GM21381 (cell line): ENCODE measurements around the gene ADGRL1.
"Not testable (repeated sequence)": the region's sequence is repeated elsewhere in the genome, so short reads cannot be mapped to it uniquely, and the experiment has no call there.

Experiments
- ATAC-seq: cut with Tn5 transposase; IDR thresholded peaks from one replicate; pipeline ENCODE4 v1.9.1; 2021; ENCODE audit warnings: mild to moderate bottlenecking, moderate library complexity; ENCODE audit not compliant: unreplicated experiment

ADGRL1 gene

DNA sequence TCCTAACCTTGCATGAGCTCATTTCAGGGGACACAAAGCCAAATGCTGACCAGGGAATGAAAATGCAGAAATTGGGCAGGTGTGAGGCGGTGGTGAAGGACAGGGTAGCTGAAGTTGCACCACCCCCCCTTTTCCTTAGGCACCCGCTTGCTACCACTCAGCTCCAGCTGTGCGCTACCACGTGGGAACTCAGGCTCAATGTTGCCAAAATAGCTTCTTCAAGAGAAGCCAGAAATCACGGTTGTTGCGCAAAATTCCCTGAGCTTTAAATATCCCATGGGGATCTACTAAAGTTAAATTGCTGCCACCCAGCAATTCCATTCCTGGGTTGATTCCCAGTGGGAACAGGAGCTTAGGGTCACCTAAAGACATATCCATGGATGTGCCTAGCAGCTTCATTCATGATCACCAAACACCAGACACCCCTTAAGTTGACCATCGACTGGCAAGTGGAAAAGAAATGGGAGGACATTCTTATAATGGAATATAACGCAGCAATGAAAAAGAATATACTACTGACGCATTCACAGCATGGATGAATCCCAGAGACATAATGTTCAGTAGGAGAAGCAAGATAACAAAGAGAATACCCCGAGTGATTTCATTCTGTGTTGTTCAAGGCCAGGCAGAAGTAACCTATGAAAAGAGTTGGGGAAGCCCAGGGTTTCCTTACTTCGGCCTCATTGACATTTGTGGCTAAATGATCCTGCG lies 12.8 kb upstream of the ADGRL1 start:
- no peak for ATAC-seq

DNA sequence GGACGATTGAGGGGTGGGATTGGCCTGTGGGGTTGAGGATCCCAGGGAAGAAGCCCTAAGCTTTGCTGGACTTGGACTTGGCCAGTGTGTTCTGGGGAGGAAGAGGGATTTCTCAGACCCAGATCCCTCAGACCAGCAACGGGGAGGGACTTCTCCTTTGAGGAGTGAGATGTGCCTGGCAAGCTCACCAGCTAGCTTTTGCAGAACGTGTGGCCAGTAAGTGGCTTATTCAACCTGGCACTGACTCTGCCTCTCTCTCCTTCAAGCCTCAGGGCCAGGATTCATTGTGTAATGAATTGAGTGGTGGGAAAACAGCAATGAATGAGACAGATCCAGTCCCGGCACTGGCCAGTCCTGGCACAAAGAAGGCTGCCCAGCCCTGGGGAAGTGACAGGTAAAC lies 11.9 kb upstream of the ADGRL1 start:
- not testable (repeated sequence) for ATAC-seq

DNA sequence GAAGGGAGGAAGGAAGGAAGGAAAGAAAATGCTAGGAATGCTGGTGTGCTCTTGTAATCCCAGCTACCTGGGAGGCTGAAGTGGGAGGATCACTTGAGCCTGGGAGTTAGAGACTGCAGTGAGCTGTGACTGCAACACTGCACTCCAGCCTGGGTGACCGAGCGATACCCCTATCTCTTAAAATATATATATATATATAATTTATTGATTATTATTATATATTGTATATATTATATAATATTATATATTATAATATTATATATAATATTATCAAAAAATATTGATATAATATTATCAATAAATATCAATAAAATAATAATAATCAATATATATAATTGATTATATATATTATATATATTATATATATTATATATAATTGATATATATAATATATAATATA lies 8.6 kb upstream of the ADGRL1 start:
- ATAC-seq: no peak

DNA sequence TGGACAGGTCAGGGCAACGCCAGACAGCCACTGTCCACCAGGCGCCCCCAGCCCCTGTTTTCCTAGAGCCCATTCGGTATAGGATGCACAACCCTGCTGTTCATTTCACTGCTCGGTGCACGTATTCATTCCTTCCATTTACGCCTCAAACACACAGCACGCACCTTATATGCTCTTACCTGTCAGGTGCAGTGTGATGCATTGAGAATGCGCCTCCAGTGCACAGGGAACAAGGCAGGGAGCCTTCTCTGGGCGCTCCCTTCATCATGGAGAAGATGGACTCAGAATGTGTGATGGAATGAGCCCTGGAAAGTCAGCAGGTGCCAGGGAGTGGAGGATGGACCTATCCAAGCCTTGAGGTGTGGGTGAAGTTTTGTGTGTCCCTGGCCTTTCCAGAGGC lies 4.2 kb upstream of the ADGRL1 start:
- not testable (repeated sequence) for ATAC-seq

DNA sequence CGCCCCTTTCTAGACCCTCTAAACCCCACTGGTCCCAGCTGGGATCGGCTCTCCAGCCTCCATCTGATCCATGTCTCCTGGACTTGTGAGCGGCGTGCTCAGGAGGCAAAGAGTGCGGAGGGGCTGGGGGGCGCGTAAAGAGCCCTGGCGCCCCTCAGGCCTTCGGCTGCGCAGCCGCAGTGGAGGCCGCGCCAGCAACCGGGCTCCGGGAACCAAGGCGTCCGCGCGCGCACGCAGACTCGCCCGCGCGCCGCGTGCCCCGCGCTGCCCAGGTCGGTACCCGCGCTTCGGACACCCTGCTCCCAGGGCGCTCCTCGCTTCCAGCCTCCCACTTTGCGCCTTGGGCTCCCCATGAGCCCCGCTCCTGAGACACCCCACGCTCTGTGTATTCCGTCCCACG lies 3.4 kb upstream of the ADGRL1 start:
- not testable (repeated sequence) for ATAC-seq

DNA sequence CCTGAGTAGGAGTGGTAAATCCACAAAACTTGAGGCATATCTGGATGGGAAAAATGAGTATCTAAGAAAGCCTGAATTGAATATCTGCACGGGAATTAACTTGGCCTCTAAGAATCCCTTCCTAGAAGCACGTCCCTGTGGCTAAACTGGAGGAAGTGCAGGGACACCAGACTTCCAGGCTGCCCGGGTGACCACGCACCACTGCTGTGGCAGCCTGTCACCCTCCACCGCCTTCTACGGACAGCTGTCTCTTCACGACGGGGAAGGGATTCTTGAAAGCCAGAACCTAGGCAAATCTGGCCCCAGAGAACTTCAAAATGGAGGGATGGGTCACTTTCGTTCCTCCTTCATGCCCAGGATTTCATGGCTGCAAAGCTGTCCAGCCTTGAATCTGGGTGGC lies 2.5 kb upstream of the ADGRL1 start:
- not testable (repeated sequence) for ATAC-seq

DNA sequence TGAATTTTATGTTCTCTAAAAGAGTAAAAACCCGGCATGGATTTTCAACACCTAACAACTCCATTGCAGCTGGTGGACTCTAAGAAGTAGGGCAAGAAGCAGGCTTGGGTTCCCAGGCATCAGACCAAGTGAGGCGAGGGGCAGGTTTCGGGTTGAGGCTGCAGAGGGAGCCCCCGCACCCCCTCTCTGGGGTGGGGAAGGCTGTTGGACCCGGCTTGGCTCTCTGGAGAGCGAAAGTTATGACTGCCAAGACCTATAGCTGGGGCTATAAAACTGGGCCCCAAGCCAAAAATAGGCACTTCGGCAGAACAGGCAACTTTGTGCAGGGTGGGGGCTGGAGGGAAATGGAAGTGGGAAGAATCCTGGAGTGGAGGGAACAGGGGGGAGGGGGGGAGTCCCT lies 1.8 kb upstream of the ADGRL1 start:
- ATAC-seq: not testable (repeated sequence)

DNA sequence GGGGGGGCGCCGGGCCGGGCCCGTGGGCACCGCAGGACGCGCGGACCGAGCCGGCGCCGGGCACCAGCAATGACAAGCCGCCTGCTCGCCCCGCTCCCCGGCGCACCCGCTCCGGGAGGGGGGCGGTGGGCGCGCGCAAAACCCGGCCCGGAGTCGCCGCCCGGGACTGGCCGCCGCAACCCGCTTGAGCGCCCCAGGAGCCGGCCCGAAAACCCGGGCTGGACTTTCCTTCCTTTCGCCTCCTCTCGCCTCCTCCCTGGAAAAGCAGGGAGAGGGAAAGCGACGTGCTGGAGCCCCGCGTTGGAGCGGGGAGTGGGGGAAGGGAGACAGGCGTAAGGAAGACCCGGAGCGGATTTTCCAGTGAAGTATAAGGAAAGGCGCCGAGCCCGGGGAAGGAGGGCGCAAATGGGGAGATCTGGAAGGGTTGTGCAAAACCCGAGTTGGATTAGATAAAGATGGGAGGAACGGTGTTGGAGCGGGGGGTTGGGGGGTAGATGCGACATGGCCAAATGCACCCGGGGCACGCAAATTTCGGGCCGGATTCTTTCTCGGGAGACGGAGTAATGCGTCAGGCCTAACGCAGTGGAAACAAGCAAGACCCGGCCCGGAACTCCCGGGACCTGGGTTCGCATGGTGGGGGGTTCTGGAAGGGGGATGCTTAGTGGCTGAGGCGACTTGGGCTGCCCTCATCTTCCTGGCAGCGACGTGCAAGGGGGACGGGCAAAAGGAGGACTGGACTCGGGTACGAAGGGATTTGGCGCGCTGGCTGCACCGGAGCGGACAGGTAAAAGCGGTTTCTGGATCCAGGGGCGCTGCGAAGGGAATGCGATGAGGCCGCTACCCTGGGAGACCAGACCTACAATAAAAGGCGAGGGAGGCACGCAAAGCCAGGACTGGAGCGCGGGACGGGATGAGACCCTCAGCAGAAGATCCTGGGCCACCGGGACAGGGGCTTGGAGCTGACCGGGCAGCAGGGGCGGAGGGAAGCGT lies 1.1 kb upstream of the ADGRL1 start:
- ATAC-seq: not testable (repeated sequence)

DNA sequence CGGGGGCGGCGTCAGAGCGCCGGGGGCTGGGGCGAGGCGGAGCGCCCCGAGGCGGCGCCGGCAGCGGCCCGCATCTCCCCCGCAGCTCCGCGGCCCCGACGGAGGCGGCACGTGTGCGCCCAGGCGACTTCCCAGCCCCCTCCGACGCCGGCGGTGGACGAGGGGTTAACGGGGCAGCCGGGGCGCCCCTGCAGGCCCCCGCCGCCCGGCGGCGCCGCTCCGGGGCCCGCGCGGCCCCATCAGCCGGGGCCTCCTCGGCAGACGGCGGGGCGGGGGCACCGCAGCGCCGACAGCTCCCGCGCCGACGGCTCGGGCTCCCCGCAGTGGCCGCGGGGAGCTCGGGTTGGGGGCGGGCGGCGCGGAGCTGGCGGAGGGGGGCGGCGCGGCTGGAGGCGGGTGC lies 339 bp upstream of the ADGRL1 start:
- not testable (repeated sequence) for ATAC-seq

DNA sequence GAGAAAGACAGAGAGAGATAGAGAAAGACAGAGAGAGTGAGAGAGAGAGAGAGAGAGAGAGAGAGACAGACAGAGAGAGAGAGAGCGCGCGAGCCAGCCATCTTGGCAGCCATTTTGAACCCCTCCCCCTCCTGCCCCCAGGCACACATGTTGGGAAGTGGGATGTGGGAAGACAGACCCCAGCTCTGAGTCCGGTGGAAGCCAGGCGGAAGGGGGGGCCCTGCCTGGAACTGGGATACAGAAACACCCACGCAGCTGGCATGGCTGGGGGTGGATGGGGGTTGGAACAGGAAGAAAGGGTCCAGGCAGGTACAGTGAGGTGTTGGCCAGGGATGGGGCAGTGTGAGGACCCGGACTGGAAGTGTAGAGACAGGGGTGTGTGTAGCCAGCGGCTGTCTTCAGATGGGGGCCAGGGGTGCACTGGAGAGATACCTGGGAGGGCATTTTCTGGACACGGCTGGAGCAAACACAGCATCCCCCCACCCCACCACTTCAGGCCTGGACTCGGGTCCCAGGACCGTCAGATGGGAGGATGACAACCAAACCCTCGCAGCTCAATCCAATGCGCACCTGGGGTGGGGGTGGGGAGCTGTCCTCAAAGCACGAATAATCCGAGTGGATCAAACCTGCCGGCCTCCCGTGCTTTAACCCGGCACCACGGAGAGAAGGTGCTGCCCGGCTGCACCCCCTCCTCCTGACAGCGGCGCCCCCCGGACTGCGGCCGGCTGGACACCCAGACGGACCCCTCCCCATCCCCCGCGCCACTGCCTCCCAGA lies 1.1 kb downstream of the ADGRL1 start:
- ATAC-seq: not testable (repeated sequence)

DNA sequence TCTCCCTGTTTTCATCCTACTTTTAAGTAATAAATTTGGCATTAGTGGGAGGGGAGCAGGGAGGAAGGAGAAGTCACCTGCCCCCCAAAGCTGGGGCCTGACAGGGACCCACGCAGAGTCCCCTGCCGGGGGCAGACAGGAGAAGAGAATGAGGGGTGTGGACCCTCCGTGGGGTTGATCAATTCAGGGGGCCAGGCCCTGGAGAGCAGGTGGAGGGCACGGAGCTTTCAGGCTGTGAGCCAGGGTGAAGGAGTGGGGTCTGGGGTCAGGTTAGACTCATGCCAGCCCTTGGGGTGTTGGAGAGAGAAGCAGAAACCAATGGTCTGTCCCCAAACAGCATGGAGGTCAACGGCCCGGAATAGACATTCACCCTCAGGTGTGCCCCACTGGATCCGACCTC lies 1.8 kb downstream of the ADGRL1 start:
- ATAC-seq: not testable (repeated sequence)

DNA sequence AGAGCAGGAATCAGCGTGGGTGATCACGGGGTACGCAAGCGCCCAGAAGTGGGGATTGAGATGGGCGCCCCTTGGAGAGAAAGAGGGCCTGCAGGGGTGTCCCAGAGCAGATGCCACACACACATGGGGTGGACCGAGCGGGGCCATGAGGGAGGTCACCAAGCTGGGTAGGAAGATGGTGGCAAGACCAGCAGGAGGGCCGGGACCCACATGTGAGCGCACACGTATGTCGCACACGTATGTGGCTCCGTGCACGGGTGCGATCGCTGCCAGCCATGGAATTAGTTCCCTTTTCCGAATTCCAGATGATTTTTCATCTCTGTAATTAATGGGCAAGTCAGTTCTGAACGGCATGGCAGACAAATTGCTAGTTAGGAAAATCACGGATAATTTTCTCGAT lies 2.2 kb downstream of the ADGRL1 start:
- not testable (repeated sequence) for ATAC-seq

DNA sequence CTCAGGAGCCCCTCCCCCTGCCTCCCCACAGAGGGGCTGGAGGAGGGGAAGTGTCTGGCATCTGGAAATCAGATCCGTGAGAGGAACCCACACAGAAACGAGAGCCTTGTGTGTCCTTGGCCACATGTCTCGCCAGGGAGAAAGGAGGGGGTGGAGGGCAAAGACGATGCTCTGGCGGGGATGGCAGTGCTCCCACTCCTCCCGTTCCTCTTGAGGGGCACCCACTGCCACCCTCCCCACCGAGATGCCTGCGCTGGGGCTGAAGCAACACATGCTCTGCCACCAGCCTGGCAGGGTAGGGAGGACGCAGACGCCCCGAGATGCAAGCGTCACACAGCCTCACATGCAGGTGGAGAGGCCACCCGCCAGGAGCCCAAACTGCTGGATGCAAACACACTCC lies 2.8 kb downstream of the ADGRL1 start:
- no peak for ATAC-seq

DNA sequence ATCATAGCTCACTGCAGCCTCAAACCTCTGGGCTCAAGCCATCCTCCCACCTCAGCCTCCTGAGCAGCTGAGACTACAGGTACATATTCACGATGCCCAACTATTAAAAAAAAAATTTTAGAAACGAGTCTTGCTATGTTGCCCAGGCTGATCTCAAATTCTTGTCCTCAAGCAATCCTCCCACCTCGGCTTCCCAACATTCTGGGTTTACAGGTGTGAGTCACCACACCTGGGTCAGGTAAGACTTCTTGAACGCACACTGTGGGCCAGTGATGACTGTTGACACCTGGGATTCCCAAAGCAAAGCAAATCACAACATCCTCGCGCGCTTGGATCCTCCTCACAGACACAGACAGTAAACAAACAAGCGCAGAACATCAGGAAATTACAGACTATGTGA lies 4.5 kb downstream of the ADGRL1 start:
- not testable (repeated sequence) for ATAC-seq

DNA sequence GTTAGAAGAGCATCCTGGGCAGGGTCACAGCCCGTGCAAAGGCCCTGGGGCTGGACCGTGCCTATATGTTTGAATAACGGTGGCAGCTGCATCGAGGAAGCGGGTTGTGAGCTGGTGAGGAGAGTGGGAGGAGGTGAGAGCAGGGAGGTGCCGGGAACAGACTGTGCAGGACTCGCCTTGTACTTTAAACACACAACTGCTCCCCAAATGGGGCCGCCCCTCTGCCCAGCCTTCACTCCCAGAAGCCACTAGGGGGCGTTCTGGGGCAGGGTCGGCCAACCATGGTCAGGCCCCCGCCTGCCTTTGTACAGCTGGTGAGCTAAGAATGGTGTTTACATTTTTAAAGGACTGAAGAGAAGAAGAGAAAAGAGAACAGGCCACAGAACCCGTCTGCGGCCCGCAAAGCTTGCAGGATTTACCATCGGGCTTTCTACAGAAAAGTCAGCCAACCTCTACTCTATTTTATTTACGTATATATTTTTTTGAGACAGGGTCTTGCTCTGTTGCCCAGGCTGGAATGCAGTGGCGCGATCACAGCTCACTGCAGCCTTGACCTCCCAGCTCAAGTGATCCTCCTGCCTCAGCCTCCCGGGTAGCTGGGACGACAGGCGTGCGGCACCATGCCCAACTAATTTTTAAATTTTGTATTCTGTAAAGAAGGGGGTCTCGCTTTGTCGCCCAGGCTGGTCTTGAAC lies 5.7 kb downstream of the ADGRL1 start:
- not testable (repeated sequence) for ATAC-seq

DNA sequence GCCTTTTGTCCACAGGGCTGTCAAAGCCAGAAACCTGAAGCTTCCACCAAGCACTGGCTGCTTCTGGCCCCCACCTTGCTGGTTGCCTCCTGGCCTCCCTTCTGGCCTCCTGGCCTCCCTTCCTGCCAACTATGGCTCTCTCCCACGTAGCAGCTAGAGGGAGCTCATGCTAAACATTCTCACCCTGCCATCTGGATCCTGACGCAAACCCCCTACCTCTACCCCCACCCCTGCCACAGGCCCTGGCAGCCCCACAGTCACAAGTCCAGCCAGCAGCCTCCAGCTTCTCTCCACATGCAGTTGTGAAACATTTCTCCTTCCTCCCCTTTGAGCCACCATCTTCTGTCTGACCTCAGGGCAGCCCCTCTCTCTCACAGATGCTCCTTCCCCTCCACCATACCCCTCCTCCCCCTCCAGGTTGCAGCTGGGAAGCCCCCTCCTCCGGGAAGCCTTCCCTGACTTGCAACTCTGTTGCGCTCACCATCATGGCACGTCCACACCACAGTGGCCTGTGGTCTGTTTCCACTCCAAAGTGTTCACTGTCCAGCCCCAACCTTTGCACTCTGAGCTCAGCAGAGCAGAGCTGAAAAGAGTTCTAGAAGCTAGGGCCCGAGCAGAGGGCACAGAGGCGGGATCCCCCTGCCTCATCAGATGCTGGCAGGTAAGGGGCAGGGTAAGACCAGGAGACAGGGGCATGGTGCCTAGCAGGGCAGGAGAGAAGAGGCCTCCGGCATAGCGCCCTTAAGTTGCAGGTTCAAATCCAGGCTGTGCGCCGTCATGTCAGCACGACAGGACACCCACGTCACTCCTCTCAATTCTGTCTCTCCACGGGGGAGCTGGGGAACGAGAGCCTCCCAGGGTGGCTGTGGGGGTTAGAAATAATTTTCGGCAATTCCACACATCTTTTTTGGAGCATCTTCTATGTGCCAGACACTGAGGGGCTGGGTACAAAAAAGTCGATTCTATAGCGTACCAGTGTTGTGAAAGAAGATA lies 7.3 kb downstream of the ADGRL1 start:
- no peak for ATAC-seq

DNA sequence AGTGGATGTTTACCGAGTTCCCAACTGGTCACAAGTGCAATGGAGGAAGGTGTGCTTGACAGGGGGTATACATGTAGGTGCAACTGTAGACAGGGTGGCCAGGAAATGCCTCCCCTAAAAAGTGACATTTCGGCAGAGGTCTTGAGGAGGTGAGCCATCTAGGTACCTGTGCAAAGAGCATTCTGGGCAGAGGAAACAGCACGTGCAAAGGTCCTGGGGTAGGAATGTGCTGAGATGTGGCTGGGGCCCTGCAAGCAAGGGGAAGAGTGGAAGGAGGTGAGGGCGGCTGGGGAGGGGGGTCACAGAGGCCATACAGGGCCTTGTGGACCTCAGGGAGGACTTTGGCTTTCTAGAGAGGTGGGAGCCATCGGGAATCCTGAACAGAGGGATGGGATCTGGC lies 8.1 kb downstream of the ADGRL1 start:
- ATAC-seq: no peak

DNA sequence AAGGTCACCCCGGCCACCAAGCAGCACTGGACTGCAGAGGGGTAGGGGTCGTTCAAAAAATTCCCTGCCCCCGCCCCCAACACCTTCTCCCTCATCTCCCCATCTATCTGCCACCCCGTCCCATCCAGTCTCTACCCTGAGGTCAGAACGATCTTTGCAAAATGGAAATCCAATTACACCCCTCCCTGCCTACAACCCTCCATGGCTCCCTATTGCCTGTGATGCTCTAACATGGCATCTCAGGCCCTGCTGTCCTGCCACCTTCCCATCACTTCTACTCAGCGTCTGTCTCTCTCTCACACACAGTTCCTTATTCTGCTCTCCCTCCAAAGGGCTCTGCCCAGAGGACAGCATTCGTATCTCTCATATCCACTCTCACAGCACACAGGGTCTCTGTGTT lies 8.7 kb downstream of the ADGRL1 start:
- not testable (repeated sequence) for ATAC-seq

DNA sequence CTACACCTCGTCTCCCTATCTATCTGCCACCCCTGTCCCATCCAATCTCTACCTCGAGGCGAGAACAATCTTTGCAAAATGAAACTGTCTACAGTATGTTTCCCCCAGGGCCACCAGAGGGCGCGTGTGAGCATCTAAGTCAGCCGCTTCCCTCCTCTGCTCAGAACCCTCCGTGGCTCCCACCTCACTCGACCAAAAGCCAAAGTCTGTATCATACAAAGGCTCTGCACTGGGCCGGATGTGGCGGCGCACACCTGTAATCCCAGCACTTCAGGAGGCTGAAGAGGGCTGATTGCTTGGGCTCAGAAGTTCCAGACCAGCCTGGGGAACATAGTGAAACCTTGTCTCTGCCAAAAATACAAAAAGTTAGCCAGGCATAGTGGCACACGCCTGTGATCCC lies 9.9 kb downstream of the ADGRL1 start:
- peak; percentile 58 for ATAC-seq
